NCI-H187 (cell line): ENCODE results near the gene CMTR2.

ENCODE experiments used
- DNase-seq, 2 experiments: peaks; one replicate each; lab custom pipeline; 2025; lab: John Stamatoyannopoulos, UW

The CMTR2 gene

DNA sequence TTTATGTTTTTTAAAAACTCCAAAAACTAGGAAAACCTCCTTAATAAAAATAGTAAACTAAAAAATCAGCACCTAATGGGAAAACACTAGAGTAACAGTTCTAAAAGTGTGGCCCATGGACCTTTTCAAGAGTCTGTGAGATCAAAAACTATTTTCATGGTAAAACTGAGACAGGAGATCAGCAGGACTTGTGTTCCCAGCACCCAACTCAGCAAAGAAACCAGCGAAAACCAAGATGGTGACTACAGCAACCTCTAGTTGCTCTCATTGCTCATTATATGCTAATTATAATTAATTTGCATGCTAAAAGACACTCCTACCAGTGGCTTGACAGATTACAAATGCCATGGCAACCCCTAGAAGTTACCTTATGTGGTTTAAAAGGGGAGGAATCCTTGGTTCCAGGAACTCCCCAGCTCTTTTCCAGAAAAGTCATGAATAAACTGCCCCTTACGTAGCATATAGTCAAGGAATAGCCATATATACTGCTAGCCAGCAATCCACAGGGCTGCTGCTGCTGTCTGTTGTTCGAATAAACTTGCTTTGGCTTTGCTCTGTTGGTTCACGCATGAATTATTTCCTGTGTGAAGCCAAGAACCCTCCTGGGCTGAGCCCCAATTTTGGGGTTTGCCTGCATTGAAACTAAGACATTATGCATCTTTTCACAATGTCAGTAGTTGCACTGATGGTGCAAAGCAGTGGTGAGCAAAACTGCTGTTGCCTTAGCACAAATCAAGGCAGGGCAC is 12.4 kb downstream of the CMTR2 start:
- DNase-seq: no peak

DNA sequence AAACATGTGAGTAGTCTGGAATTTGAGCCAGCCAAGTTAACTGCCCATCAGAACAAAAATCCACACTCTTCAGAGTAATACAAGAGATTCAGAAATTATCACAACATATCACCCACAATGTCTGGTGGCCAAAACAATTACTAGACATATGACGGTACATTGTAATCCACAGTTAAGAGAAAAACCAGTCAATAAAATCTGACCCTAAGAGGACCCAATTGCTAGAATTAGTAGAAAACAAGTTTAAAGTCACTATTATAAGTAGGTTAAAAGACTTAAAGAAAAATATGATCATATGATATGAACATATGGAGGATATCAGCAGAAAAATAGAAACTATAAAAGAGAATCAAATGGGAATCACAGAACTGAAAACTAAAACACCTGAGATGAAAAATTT is 15.8 kb downstream of the CMTR2 start:
- no peak for DNase-seq

DNA sequence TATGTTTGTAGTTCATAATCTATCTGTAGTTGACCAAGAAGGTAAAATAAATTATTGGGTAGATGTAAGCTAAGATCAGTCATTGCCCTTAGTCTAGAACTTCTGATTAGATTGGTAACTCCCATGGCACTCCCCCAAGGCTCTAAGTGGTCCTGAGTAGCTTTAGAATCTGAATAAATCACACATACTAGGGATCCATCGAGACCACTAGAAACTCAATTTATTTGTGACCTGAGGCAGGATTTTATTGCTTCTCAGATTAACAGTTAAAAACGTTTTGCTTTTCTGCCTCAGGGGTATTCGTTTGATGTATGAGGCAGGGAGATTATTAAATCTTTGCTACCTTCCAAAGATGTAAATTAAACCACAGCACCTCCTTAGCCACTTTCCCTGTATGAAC is 24.9 kb downstream of the CMTR2 start:
- DNase-seq: no peak

DNA sequence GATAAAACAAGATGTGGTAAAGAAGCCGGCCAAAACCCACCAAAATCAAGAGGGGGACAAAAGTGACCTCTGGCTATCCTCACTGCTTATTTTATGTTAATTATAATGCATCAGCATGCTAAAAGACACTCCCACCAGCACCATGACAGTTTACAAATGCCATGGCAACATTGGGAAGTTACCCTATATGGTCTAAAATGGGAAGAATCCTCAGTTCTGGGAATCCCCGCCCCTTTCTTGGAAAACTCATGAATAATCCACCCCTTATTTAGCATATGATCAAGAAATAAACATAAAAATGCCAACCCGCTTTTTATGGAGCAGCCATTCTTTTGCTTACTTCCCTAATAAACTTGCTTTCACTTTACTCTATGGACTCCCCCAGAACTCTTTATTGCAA is 25.6 kb downstream of the CMTR2 start:
- no peak for DNase-seq

DNA sequence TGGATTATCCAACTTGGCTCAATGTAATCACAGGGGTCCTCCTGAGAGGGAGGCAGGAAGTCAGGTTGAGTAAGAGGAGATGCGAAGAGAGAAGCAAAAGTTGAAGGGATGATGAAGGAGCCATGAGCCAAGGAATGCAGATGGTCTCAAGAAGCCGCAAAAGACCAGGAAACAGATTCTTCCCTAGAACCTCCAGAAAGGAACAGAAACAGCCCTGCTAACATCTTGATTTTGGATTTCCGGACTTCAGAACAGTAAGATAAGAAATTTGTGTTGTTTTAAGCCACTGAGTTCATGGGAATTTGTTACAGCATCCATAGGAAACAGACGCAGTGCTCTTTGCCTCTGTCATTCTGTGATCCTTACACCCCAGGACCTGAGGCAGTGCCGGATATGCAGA is 26.8 kb downstream of the CMTR2 start:
- no peak for DNase-seq

DNA sequence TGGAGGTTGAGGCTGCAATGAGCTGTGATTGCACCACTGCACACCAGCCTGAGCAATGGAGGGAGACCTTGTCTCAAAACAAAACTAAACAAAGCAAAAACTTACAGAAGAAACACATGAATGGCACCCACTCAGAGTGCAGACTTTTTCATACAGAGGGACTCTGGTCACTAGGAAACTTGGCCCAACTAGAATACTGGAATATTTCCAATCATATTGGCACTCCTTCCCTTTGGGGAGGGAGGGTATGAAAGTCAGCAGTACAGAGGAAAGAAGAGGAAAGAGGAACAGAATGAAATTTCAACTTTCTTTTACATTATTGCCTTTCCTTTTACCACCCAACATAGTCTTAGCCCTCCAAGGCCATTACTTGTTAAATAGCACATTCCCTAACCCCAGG is 28.2 kb downstream of the CMTR2 start:
- DNase-seq: no peak

DNA sequence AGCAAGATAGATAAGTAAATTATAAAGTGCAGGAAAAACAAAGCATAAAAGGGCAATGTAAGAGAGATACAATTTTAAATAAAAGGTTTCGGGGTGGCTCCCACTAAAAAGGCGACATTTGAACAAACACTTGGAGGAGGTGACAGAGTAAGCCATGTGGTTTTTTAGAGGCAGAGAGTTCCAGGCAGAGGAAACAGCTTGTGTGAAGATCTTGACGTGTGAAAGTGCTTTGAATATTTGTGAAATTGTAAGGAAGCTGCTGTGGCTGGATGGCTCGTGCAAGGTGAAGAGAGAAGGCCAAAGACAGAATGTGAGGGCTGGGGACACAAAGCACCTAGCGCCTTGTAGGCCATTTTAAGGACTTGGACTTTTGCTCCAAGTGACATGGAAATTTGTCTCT is 30.1 kb downstream of the CMTR2 start:
- no peak for DNase-seq

DNA sequence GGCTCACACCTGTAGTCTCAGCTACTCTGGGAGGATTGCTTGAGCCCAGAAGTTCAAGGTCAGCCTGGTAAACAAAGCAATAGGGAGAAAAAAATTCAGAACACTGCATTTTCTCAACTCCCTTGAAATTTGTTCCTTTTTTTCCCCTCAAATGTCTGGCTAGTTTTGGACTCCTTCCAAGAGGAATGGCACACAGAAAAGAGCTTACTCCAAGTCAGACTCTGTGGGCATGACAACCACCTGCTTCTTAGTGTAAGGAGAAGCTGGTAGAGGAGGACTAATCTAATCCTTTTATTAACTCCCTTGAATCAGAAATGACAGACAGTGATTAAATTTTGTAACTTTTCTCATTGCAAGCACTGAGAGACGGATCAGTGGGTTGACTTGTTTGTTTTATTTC is 30.8 kb downstream of the CMTR2 start:
- DNase-seq: no peak

DNA sequence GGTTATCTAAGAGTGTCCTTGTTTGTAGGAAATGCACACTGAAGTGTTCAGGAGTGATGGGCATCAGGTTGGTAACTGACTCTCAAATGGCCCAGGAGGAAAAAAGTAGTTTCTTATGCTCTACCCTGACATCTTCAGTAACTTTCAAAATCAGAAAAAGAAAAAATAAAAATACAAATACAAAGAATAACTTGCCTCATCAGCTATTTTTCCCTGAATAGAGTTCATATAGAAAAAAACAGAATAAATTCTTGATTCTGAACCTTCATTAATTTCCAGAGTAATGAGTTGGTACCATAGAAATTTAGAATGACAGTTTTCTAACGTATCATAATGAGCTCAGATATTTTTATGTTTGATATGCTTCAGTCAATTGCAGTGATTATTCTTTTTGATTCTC is 31.4 kb downstream of the CMTR2 start:
- no peak for DNase-seq

DNA sequence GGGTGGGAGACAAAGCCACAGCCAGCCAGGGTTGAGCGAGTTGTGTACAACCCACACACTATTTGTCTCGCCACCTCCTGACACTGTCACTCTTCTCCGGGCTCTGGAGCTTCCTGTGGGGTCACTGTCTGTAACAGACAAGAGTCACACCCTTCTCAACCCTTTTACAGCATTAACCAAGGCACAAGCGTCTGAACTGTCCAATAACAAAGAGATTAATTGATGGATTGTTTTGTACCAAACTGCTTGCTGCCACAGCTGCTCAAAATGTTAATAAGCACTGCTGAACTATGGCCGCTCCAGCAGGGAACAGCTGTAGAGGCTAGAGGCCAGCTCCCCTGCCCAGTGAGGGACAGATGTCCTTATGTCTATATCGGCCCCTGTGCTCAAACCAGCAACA is 33.5 kb downstream of the CMTR2 start:
- DNase-seq: no peak

DNA sequence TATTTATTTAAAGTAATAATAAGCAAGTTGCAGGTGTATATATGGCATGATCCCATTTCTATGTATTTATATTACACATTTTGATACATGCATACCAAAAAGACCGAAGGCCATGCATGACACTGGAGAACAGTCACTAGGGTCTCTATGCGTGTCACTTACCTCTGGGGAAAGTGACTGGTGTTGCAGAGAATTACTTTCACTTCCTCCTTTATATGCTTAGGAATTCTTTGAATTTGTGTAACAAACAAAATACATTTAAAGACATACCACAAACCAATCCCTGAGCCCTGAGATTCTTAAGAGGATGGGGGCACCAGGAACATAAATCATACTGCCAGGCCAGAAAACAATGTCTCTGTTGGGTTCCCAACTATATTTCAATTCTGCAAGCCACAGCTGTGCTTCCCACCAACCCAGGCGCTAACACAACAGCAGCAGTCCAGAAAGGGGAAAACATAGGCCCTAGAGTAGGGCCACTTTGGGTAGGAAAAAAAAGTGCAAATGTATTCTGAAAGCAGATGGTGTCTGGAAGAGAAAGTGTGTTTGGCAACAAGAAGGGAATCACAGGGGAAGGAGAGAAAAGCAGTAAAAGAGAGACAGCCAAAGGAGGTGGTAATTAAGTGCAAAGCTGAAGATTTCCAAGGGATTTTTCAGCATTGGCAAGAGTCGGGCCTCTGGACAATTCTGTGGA is 34.2 kb downstream of the CMTR2 start:
- DNase-seq: no peak

DNA sequence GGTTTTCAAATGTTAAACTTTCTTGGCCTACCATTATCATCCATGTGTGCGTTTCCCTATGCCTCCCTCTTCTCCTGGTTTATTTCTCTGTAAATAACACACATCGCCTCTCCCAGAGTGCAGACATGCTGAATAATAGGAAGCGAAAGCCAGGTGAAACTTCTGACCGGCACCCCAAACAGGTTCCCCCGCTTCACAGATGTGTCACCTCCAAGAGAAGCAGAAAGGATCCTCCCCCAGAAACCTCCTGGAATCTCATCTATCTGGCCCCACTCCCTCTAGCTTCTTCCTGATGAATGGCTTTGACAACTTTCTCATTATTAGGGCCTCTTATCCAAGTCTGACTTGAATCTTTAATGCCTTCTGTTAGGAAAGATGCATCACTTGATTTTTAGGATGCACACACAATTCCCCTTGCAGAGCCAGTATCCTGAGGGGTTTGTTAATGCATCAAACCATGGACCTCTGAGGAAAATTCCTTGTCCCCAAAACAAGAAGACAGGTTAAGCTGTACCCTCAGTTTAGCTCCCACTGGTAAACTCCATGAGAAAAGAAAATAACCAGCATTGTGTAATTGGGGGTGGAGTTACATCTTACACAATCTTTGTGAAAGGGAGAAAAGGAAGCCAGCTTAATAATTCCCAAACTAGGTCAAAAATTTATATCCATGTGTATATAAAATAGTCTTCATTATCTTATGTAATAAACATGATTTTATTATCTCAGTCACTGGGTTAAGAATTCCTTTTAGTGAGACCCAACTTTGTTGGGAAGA is 38.6 kb downstream of the CMTR2 start:
- no peak for DNase-seq

DNA sequence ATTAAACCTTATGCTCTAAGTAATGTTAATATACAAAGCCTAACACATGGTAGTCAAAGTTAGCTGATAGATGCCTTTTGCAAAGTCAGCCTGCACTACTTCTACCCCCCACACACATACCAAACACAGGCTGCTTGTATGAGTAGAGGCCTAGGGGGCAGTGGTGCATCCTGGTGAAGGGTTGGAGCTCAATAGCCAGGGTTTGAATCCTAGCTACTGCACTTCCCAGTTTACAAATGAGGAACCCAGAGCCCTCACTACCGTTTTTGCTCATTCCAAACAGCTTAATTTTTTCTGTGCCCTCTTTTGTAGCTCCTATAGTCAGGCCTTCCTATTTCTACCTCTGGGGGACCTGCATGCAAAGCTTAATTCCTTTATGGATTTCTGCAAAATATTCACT is 39.8 kb downstream of the CMTR2 start:
- no peak for DNase-seq

DNA sequence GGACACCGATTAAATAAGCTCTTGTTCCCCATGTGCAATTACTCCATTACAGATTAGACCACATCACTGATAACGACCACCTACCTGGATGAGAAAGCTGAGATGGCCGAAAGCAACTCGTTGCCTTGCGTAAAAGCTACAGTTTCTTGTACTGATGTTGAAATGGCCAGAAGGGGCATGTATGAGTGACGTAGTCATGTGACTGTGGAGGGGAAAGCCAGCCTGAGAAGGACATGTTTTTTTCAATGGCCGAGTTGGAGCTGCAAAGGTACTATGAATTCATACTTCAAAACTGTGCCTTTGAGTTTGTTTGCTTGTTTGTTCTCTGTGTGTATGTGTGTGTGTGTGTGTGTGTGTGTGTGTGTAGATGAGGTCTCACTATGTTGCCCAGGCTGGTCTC is 41.7 kb downstream of the CMTR2 start:
- DNase-seq: no peak

DNA sequence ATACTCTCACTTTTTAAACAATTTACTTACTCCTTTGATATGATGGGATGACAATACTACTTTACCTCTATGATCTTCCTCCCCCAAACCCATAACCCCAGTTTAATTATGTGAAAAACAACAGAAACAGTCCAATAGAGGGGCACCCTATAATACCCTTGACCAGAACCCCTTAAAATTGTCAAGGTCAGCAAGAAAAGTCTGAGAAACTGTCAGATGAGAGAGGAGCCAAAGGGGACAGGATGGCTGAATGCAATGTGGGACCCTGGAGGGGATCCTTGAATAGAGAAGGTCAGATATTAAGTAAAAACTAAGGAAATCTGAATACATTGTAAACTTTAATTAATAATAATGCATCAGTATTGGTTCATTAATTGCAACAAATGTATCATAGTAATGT is 42.9 kb downstream of the CMTR2 start:
- DNase-seq: no peak

DNA sequence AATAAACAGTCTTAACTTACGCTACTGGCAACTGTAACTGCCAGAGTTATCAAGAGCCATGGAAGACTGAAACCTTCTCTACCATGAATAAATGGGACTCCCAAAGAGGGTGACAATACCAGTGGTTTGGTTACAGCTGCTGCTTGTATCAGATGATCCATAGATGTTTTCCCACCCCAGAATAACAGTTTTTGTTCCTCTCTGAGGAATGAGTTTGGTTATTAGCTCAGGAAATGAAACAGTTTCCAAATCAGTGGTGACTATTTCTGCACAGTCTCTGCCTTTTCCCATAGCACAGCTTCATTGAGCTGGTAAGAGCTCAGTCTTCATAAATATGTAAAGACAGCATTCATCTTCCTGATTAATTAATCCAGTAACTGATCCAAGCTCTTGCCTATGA is 44.7 kb downstream of the CMTR2 start:
- DNase-seq: no peak

DNA sequence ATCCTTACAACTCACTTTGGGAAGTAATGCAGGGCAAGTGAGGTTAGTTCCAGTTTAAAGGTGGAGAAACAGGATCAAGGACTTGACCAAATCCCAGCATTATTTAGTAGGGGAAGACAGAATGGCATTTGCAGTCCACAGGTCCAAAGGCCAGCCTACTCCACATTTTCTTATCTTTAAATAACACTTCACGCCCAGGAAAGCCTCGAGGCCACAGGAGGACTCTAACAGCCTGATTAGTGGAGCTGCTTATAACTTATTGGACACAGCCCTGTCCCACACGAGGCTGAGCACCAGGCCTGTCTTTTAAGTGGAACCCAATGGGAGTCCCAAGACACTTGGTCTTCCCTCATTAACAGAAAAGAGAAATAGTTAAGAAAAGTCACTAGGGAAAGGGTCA is 46.6 kb downstream of the CMTR2 start:
- no peak for DNase-seq

DNA sequence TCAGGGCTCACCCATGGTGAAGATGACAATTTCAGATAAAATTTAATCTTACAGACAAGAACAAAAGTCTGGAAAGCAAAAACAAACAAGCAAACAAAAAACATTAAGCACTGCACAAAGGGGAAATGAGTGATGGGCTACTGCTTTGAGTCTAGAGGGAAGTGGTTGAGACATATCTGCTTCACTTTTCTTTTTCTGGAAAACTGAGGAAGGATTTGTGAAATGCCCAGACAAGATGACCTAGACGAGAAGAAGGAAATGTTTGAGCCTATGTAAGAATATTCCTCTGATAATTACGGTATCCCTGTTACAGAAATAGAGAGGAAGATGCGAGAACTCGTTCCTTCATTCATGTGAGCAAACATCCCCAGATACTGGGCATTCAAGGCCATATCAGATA is 47.2 kb downstream of the CMTR2 start:
- no peak for DNase-seq
